ENCODE measurements around the gene ABCC8.

DNA sequence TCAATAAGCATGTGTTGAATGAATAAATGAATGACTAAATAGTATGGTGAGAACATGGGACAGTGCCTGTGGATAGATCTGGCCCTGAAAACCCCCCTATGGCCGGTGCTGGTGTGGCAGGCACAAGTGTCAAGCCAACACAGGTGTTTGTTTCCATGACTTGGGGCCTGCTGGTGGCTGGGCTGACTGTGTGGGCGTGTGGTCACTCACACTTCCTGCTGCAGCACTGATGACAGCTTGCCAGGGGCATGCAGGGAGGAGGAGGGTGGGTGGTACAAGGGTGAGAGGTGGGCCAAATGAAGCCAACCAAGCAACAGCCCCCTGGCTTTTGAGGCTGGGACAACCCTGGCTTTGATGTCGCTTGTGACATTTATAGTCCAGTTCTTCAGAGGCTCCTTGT lies 30.3 kb upstream of the ABCC8 start:
- TF ChIP-seq, protein P1, sequence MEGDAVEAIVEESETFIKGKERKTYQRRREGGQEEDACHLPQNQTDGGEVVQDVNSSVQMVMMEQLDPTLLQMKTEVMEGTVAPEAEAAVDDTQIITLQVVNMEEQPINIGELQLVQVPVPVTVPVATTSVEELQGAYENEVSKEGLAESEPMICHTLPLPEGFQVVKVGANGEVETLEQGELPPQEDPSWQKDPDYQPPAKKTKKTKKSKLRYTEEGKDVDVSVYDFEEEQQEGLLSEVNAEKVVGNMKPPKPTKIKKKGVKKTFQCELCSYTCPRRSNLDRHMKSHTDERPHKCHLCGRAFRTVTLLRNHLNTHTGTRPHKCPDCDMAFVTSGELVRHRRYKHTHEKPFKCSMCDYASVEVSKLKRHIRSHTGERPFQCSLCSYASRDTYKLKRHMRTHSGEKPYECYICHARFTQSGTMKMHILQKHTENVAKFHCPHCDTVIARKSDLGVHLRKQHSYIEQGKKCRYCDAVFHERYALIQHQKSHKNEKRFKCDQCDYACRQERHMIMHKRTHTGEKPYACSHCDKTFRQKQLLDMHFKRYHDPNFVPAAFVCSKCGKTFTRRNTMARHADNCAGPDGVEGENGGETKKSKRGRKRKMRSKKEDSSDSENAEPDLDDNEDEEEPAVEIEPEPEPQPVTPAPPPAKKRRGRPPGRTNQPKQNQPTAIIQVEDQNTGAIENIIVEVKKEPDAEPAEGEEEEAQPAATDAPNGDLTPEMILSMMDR (IDR thresholded peaks at IDR 0.05) = no peak
- no peak for TF ChIP-seq POLR2A (IDR thresholded peaks at IDR 0.05)
